GM12875 (cell line): Measurements from ENCODE around the gene EDEM1.
"Not testable (repeated sequence)": the region's sequence is repeated elsewhere in the genome, so short reads cannot be mapped to it uniquely, and the experiment has no call there.

Source experiments
- H3K4me3 ChIP-seq: one replicate; pipeline ENCODE4 v1.5.1; 2011; ENCODE audit warnings: low read depth, low read length, control low read depth
- TF ChIP-seq, protein P1 (sequence below): IDR thresholded peaks from 2 replicates; pipeline ENCODE4 v1.5.1; 2011; ENCODE audit warnings: low read depth, mild to moderate bottlenecking, control low read depth, inconsistent platforms, low read length, moderate library complexity, borderline replicate concordance; ENCODE audit not compliant: insufficient read depth

EDEM1 gene

GRCh38 chr3:5144316-5144994 lies 43.1 kb upstream of the EDEM1 start:
- no peak overlapping the region for H3K4me3 ChIP-seq
- TF ChIP-seq, protein P1, sequence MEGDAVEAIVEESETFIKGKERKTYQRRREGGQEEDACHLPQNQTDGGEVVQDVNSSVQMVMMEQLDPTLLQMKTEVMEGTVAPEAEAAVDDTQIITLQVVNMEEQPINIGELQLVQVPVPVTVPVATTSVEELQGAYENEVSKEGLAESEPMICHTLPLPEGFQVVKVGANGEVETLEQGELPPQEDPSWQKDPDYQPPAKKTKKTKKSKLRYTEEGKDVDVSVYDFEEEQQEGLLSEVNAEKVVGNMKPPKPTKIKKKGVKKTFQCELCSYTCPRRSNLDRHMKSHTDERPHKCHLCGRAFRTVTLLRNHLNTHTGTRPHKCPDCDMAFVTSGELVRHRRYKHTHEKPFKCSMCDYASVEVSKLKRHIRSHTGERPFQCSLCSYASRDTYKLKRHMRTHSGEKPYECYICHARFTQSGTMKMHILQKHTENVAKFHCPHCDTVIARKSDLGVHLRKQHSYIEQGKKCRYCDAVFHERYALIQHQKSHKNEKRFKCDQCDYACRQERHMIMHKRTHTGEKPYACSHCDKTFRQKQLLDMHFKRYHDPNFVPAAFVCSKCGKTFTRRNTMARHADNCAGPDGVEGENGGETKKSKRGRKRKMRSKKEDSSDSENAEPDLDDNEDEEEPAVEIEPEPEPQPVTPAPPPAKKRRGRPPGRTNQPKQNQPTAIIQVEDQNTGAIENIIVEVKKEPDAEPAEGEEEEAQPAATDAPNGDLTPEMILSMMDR: no peak

DNA sequence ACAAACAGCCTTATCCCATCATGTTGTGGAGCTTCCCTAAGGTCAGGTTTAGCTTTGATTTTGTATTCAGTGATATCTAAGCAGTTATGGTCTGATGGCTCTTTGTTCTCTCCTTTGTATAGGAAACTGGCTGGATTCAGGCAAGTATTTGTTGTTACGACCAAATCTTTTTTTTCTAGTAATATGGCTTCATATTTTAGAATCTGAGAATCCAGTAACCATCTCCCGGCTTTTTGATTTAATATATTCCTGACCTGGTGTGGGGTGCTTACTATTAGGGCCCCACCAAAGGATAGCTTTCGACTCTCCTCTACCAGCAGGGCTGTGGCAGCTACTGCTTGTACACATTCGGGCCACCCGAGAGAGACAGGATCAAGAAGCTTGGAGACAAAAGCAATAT lies 42.4 kb upstream of the EDEM1 start:
- no peak overlapping the region for H3K4me3 ChIP-seq
- TF ChIP-seq, protein P1: no peak

- not testable (repeated sequence) for H3K4me3 ChIP-seq
Measured at GRCh38 chr3:5147152-5147551, 40.4 kb upstream of the EDEM1 start.

DNA sequence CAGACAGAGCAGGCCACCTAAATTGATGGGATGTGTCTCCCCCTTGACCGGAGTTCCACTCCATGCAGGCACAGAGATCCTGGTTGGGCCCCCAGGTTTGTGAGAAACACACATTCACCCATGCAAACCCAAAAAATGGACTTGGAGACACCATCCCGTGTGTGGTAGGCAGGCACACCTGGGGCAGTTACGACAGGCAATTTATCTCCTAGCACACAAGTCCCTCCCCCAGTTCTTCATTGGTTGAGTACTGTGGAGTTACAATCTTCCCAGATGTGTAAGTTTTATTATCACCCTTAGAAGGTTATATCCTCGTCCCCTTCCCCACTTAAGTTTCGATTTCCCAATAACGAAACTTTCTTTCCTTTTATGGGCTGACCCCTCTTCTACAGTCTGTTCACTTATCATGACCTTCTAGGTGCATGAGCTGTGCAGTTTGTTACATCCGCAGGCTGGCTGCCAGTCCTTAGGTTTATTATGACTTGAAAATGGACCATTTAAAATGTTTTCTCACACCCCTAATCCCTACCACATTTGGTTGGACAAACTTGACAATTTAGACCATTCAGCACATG lies 38.1 kb upstream of the EDEM1 start:
- TF ChIP-seq, protein P1: no peak
- no peak overlapping the region for H3K4me3 ChIP-seq

GRCh38 chr3:5151586-5151985 lies 35.9 kb upstream of the EDEM1 start:
- H3K4me3 ChIP-seq: no peak overlapping the region
- TF ChIP-seq, protein P1: no peak

GRCh38 chr3:5153074-5153473 lies 34.4 kb upstream of the EDEM1 start:
- no peak overlapping the region for H3K4me3 ChIP-seq
- TF ChIP-seq, protein P1: no peak

DNA sequence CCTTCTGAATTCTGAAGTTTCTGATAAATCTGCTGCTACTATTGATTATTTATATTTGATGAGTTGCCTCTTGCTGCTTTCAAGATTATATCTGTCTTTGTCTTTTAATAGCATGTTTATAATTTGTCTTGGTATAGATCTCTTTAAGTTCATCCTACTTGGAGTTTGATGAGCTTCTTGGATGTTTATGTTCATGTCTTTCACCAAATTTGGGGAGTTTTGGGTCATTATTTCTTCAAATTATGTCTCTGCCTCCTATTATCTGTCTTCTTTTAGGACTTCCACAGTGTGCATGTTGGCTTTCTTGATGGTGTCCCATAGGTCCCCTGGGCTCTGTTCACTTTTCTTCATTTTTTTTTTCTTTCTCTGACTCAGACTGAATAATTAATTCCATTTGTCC lies 32.3 kb upstream of the EDEM1 start:
- TF ChIP-seq, protein P1: no peak
- no peak overlapping the region for H3K4me3 ChIP-seq

- no peak overlapping the region for H3K4me3 ChIP-seq
- TF ChIP-seq, protein P1: no peak
Measured at GRCh38 chr3:5160321-5160720, 27.2 kb upstream of the EDEM1 start.
